ENCODE data around the gene REM1.

DNA sequence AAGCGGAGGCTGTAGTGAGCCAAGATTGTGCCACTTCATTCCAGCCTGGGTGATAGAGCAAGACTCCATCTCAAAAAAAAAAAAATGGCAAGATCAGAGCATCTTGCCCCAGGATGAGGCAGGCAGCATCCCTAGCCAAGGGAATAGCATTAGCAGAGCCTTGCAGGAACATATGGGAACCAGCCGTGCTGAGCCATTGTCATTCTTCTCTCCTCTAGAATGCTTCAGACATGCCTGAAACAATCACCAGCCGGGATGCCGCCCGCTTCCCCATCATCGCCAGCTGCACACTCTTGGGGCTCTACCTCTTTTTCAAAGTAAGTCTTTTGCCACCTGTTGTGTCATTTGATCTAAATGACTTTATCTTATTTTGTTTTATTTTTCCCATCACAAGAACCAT lies 52.2 kb downstream of the REM1 start:
- no peak for TF ChIP-seq ZBTB21 (tag by site-specific recombination; IDR thresholded peaks at IDR 0.05)
- TF ChIP-seq, protein P1, sequence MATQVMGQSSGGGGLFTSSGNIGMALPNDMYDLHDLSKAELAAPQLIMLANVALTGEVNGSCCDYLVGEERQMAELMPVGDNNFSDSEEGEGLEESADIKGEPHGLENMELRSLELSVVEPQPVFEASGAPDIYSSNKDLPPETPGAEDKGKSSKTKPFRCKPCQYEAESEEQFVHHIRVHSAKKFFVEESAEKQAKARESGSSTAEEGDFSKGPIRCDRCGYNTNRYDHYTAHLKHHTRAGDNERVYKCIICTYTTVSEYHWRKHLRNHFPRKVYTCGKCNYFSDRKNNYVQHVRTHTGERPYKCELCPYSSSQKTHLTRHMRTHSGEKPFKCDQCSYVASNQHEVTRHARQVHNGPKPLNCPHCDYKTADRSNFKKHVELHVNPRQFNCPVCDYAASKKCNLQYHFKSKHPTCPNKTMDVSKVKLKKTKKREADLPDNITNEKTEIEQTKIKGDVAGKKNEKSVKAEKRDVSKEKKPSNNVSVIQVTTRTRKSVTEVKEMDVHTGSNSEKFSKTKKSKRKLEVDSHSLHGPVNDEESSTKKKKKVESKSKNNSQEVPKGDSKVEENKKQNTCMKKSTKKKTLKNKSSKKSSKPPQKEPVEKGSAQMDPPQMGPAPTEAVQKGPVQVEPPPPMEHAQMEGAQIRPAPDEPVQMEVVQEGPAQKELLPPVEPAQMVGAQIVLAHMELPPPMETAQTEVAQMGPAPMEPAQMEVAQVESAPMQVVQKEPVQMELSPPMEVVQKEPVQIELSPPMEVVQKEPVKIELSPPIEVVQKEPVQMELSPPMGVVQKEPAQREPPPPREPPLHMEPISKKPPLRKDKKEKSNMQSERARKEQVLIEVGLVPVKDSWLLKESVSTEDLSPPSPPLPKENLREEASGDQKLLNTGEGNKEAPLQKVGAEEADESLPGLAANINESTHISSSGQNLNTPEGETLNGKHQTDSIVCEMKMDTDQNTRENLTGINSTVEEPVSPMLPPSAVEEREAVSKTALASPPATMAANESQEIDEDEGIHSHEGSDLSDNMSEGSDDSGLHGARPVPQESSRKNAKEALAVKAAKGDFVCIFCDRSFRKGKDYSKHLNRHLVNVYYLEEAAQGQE (tag by site-specific recombination; IDR thresholded peaks at IDR 0.05) = no peak
- TF ChIP-seq SP2 (tag by site-specific recombination; IDR thresholded peaks at IDR 0.05) = no peak
- TF ChIP-seq, protein P2, sequence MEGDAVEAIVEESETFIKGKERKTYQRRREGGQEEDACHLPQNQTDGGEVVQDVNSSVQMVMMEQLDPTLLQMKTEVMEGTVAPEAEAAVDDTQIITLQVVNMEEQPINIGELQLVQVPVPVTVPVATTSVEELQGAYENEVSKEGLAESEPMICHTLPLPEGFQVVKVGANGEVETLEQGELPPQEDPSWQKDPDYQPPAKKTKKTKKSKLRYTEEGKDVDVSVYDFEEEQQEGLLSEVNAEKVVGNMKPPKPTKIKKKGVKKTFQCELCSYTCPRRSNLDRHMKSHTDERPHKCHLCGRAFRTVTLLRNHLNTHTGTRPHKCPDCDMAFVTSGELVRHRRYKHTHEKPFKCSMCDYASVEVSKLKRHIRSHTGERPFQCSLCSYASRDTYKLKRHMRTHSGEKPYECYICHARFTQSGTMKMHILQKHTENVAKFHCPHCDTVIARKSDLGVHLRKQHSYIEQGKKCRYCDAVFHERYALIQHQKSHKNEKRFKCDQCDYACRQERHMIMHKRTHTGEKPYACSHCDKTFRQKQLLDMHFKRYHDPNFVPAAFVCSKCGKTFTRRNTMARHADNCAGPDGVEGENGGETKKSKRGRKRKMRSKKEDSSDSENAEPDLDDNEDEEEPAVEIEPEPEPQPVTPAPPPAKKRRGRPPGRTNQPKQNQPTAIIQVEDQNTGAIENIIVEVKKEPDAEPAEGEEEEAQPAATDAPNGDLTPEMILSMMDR (tag by site-specific recombination; IDR thresholded peaks at IDR 0.05) = no peak
- TF ChIP-seq, protein P3, sequence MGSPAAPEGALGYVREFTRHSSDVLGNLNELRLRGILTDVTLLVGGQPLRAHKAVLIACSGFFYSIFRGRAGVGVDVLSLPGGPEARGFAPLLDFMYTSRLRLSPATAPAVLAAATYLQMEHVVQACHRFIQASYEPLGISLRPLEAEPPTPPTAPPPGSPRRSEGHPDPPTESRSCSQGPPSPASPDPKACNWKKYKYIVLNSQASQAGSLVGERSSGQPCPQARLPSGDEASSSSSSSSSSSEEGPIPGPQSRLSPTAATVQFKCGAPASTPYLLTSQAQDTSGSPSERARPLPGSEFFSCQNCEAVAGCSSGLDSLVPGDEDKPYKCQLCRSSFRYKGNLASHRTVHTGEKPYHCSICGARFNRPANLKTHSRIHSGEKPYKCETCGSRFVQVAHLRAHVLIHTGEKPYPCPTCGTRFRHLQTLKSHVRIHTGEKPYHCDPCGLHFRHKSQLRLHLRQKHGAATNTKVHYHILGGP (tag by site-specific recombination; IDR thresholded peaks at IDR 0.05) = no peak
- TF ChIP-seq ZIC2 (tag by site-specific recombination; IDR thresholded peaks at IDR 0.05) = no peak
- no peak for TF ChIP-seq ZNF341 (tag by site-specific recombination; IDR thresholded peaks at IDR 0.05; ENCODE audit: low read depth)
